NCI-H187 (cell line): ENCODE data around the gene POLR3G.
A peak's percentile ranks its signal among the peaks of the same experiment; 100 is the strongest.

Experiments
- DNase-seq, 2 experiments: peaks; one replicate each; lab custom pipeline; 2025; lab: John Stamatoyannopoulos, UW

POLR3G gene

GRCh38 chr5:90503596-90503995 is 28.9 kb downstream of the POLR3G start:
- no peak for DNase-seq

- no peak for DNase-seq
Observed at GRCh38 chr5:90504743-90505142, 30.1 kb downstream of the POLR3G start.

GRCh38 chr5:90506221-90506620 is 31.6 kb downstream of the POLR3G start:
- DNase-seq: no peak

- DNase-seq: no peak
Observed at GRCh38 chr5:90510438-90510837, 35.8 kb downstream of the POLR3G start.

GRCh38 chr5:90514520-90514919 is 39.9 kb downstream of the POLR3G start:
- no peak for DNase-seq

GRCh38 chr5:90518661-90519060 is 44.0 kb downstream of the POLR3G start:
- DNase-seq: no peak

GRCh38 chr5:90519081-90519480 is 44.4 kb downstream of the POLR3G start:
- no peak for DNase-seq

GRCh38 chr5:90528601-90529193 is 54.0 kb downstream of the POLR3G start:
- DNase-seq: no peak

- DNase-seq: peak; percentile 79 to 95
Observed at GRCh38 chr5:90529194-90529938, 54.7 kb downstream of the POLR3G start, which contains the start of gene LYSMD3. Gene LYSMD3 (minus strand): TSS chr5:90529584. CDS start chr5:90525289, 4,295 bp downstream.

GRCh38 chr5:90529939-90530677 is 55.4 kb downstream of the POLR3G start:
- DNase-seq: peak; percentile 8 to 48

GRCh38 chr5:90530736-90531487 is 56.2 kb downstream of the POLR3G start:
- no peak for DNase-seq

GRCh38 chr5:90533794-90534193 is 59.1 kb downstream of the POLR3G start:
- DNase-seq: no peak

- DNase-seq: no peak
Observed at GRCh38 chr5:90534922-90535321, 60.3 kb downstream of the POLR3G start.

- DNase-seq: no peak
Observed at GRCh38 chr5:90542827-90543519, 68.3 kb downstream of the POLR3G start.

GRCh38 chr5:90545511-90545910 is 70.8 kb downstream of the POLR3G start:
- DNase-seq: no peak

- DNase-seq: no peak
Observed at GRCh38 chr5:90546216-90546837, 71.7 kb downstream of the POLR3G start.

- no peak for DNase-seq
Observed at GRCh38 chr5:90547072-90547536, 72.4 kb downstream of the POLR3G start.

GRCh38 chr5:90548069-90548593 is 73.5 kb downstream of the POLR3G start:
- DNase-seq: peak in 1 of 2 experiments; percentile 77

- no peak for DNase-seq
Observed at GRCh38 chr5:90549223-90549622, 74.6 kb downstream of the POLR3G start.

- no peak for DNase-seq
Observed at GRCh38 chr5:90549729-90550275, 75.1 kb downstream of the POLR3G start.
